Caco-2 (cell line): Measurements from ENCODE around the gene MORC3. TPM values are rescaled to one million over a fixed set of nuclear protein-coding genes. Genes with fewer than 3 reads are reported as not detected.

Experiments used
- BruUV-seq: library from RNA; stranded (reverse); fragments of 400-500 nt; replicated peaks from 2 replicates; lab custom pipeline; 2021; lab: Mats Ljungman, UMichigan
- CTCF ChIA-PET: fragments of 300-600 bp; sonication (Branson Sonifier 250); formaldehyde crosslinking; loops from one replicate; lab custom pipeline; 2022; ENCODE audit warnings: antibody characterized with exemption; lab: Charles Lee
- POLR2A ChIA-PET: fragments of 300-600 bp; sonication (Branson Sonifier 250); formaldehyde crosslinking; loops from one replicate; lab custom pipeline; 2022; ENCODE audit warnings: antibody characterized with exemption; lab: Charles Lee
- DNase-seq, 2 experiments: peaks; one replicate each; pipeline versions ENCODE4 v3.0.0 to v3.0.0-alpha.2; 2020 to 2022
- H3K27me3 ChIP-seq: replicated peaks from 2 replicates; pipeline ENCODE4 v1.6.0; 2011; ENCODE audit warnings: low read length; ENCODE audit not compliant: control insufficient read depth, insufficient read depth
- H3K36me3 ChIP-seq: 2 replicates; pipeline ENCODE4 v1.5.1; 2011; ENCODE audit warnings: low read length; ENCODE audit not compliant: control insufficient read depth, insufficient read depth
- H3K4me1 ChIP-seq: fragments of 250-450 bp; sonication (Bioruptor Pico); 2 replicates; pipeline ENCODE4 v1.5.1; 2020; ENCODE audit warnings: mild to moderate bottlenecking
- H3K4me3 ChIP-seq: 2 replicates; pipeline ENCODE4 v1.5.1; 2011; ENCODE audit warnings: low read depth, mild to moderate bottlenecking, control low read depth, low read length
- H3K9me3 ChIP-seq: fragments of 250-450 bp; sonication (Bioruptor Pico); 2 replicates; pipeline ENCODE4 v1.5.1; 2020; ENCODE audit warnings: mild to moderate bottlenecking, moderate library complexity
- H3K27ac Mint-ChIP-seq: one replicate; pipeline ENCODE4 v1.8.0; 2022; ENCODE audit warnings: mixed read lengths; ENCODE audit not compliant: unreplicated experiment
- H3K27me3 Mint-ChIP-seq: one replicate; pipeline ENCODE4 v1.8.0; 2022; ENCODE audit warnings: mixed read lengths; ENCODE audit not compliant: insufficient read depth, unreplicated experiment
- H3K36me3 Mint-ChIP-seq: one replicate; pipeline ENCODE4 v1.8.0; 2022; ENCODE audit warnings: mild to moderate bottlenecking, mixed read lengths; ENCODE audit not compliant: insufficient read depth, unreplicated experiment
- H3K4me1 Mint-ChIP-seq: one replicate; pipeline ENCODE4 v1.8.0; 2022; ENCODE audit warnings: low read depth, mixed read lengths; ENCODE audit not compliant: unreplicated experiment
- H3K4me3 Mint-ChIP-seq: one replicate; pipeline ENCODE4 v1.8.0; 2022; ENCODE audit warnings: mild to moderate bottlenecking, moderate library complexity, mixed read lengths; ENCODE audit not compliant: unreplicated experiment
- H3K9me3 Mint-ChIP-seq: one replicate; pipeline ENCODE4 v1.8.0; 2022; ENCODE audit warnings: mixed read lengths; ENCODE audit not compliant: unreplicated experiment
- intact Hi-C: fragments of 100-400 bp; cut with micrococcal nuclease; formaldehyde crosslinking; loops from one replicate; pipeline ENCODE4 v1.10.0; 2022; ENCODE audit not compliant: unreplicated experiment
- total RNA-seq: library from RNA; stranded (reverse); gene quantifications from 2 replicates; pipeline ENCODE4 v1.2.3, GENCODE V29; 2022
- TF ChIP-seq, protein P1 (sequence below), 2 experiments: fragments of 200-600 bp in 1 of 2; IDR thresholded peaks; 1 replicate in 1 of 2; 2 replicates in 1 of 2; pipeline versions ENCODE4 v1.5.1 to v1.8.0; 2011 to 2022; ENCODE audit warnings: antibody characterized with exemption in 1 of 2, control low read depth in 1 of 2, inconsistent platforms in 1 of 2, low read depth in 1 of 2, low read length in 1 of 2, mild to moderate bottlenecking in 1 of 2, moderate library complexity in 1 of 2; ENCODE audit not compliant: insufficient read depth in 1 of 2, severe bottlenecking in 1 of 2, unreplicated experiment in 1 of 2

MORC3 gene
- total RNA-seq, 1 experiment from 2014 or later: 23.3 TPM

GRCh38 chr21:36359185-36359584 is 39.2 kb downstream of the MORC3 start:
- no peak overlapping the region for H3K4me3 ChIP-seq
- H3K27me3 ChIP-seq: no peaks in the 10 kb centered on the region
- peaks cover 4% of the 10 kb centered on the region for H3K36me3 ChIP-seq
- no peak overlapping the region for H3K4me3 Mint-ChIP-seq
- TF ChIP-seq, protein P1, sequence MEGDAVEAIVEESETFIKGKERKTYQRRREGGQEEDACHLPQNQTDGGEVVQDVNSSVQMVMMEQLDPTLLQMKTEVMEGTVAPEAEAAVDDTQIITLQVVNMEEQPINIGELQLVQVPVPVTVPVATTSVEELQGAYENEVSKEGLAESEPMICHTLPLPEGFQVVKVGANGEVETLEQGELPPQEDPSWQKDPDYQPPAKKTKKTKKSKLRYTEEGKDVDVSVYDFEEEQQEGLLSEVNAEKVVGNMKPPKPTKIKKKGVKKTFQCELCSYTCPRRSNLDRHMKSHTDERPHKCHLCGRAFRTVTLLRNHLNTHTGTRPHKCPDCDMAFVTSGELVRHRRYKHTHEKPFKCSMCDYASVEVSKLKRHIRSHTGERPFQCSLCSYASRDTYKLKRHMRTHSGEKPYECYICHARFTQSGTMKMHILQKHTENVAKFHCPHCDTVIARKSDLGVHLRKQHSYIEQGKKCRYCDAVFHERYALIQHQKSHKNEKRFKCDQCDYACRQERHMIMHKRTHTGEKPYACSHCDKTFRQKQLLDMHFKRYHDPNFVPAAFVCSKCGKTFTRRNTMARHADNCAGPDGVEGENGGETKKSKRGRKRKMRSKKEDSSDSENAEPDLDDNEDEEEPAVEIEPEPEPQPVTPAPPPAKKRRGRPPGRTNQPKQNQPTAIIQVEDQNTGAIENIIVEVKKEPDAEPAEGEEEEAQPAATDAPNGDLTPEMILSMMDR (IDR thresholded peaks at IDR 0.05; ENCODE audit: insufficient read depth in 1 of 2, low read depth in 1 of 2, low read length in 1 of 2, severe bottlenecking in 1 of 2, unreplicated experiment in 1 of 2): no peak
- intact Hi-C loops: no loop called here
- H3K27ac Mint-ChIP-seq: no peak overlapping the region
- H3K27me3 Mint-ChIP-seq: no peaks in the 10 kb centered on the region
- H3K9me3 ChIP-seq: no peaks in the 10 kb centered on the region
- no peak for DNase-seq
- no peaks in the 10 kb centered on the region for H3K4me1 ChIP-seq
- ChIA-PET CTCF (no interaction called here), POLR2A (no interaction called here)
- peaks cover 62% of the 10 kb centered on the region for H3K36me3 Mint-ChIP-seq
- peaks cover 7% of the 10 kb centered on the region for H3K4me1 Mint-ChIP-seq
- no peaks in the 10 kb centered on the region for H3K9me3 Mint-ChIP-seq
- BruUV-seq: no TSS peak

- Histone ChIP-seq H3K9me3 (no peaks in the 10 kb centered on the region), H3K36me3 (0 out of 2 replicates have a peak, but pooled peaks cover 1% of the 10 kb centered on the region), H3K4me1 (no peaks in the 10 kb centered on the region), H3K4me3 (no peak overlapping the region), H3K27me3 (no peaks in the 10 kb centered on the region)
- intact Hi-C loops: no loop called here
- TSS peak; percentile 59 for BruUV-seq
- H3K27ac Mint-ChIP-seq: no peak overlapping the region
- TF ChIP-seq, protein P1 (IDR thresholded peaks at IDR 0.05; ENCODE audit: insufficient read depth in 1 of 2, low read depth in 1 of 2, low read length in 1 of 2, severe bottlenecking in 1 of 2, unreplicated experiment in 1 of 2): no peak
- H3K9me3 Mint-ChIP-seq: no peaks in the 10 kb centered on the region
- H3K4me3 Mint-ChIP-seq: no peak overlapping the region
- peaks cover 92% of the 10 kb centered on the region for H3K36me3 Mint-ChIP-seq
- CTCF ChIA-PET: no interaction called here
- DNase-seq: no peak
- H3K27me3 Mint-ChIP-seq: no peaks in the 10 kb centered on the region
- no peaks in the 10 kb centered on the region for H3K4me1 Mint-ChIP-seq
- POLR2A ChIA-PET: no interaction called here
These were observed 49.2 kb downstream of the MORC3 start for GRCh38 chr21:36369064-36369685.

- Mint-ChIP-seq H3K4me1 (no peaks in the 10 kb centered on the region), H3K4me3 (no peak overlapping the region), H3K27ac (no peak overlapping the region), H3K27me3 (no peaks in the 10 kb centered on the region), H3K36me3 (peaks cover 46% of the 10 kb centered on the region), H3K9me3 (no peaks in the 10 kb centered on the region)
- Histone ChIP-seq H3K4me1 (peaks cover 4% of the 10 kb centered on the region; the same call in 1 of the 2 replicates), H3K36me3 (no peaks in the 10 kb centered on the region), H3K27me3 (no peaks in the 10 kb centered on the region), H3K4me3 (no peak overlapping the region), H3K9me3 (no peaks in the 10 kb centered on the region)
- TF ChIP-seq, protein P1 (IDR thresholded peaks at IDR 0.05; ENCODE audit: insufficient read depth in 1 of 2, low read depth in 1 of 2, low read length in 1 of 2, severe bottlenecking in 1 of 2, unreplicated experiment in 1 of 2): no peak
- POLR2A ChIA-PET: no interaction called here
- no peak for DNase-seq
- no TSS peak for BruUV-seq
- intact Hi-C loops: no loop called here
- CTCF ChIA-PET: no interaction called here
These were observed 56.0 kb downstream of the MORC3 start for GRCh38 chr21:36375994-36376393.
